Lower lobe of right lung (tissue), 2 donors: ENCODE results near the gene GALNTL6. TPM values are rescaled to one million over a fixed set of nuclear protein-coding genes. Genes with fewer than 3 reads are reported as not detected.

ENCODE experiments used
- ATAC-seq, 2 donors: fragments of 200-7000 bp; cut with Tn5 transposase; one replicate each; pipeline ENCODE4 v1.9.1; 2020 to 2022; ENCODE audit warnings: mild to moderate bottlenecking in 2 of 2, moderate library complexity in 2 of 2
- DNase-seq: peaks from one replicate; pipeline ENCODE4 v3.0.0-alpha.2; 2020
- H3K27ac ChIP-seq: fragments of 200-600 bp; one replicate; pipeline ENCODE4 v1.8.0; 2022
- H3K27me3 ChIP-seq: fragments of 200-600 bp; one replicate; pipeline ENCODE4 v1.8.0; 2022; ENCODE audit warnings: low read depth
- H3K36me3 ChIP-seq: fragments of 200-600 bp; one replicate; pipeline ENCODE4 v1.8.0; 2022; ENCODE audit warnings: mild to moderate bottlenecking
- H3K4me1 ChIP-seq: fragments of 200-600 bp; one replicate; pipeline ENCODE4 v1.8.0; 2022
- H3K4me3 ChIP-seq: fragments of 200-600 bp; one replicate; pipeline ENCODE4 v1.8.0; 2022; ENCODE audit warnings: mild to moderate bottlenecking
- H3K9me3 ChIP-seq: fragments of 200-600 bp; one replicate; pipeline ENCODE4 v1.8.0; 2022
- CTCF ChIP-seq: fragments of 200-600 bp; IDR thresholded peaks from one replicate; pipeline ENCODE4 v1.8.0; 2022; ENCODE audit warnings: antibody characterized with exemption, mild to moderate bottlenecking
- intact Hi-C: fragments of 100-400 bp; cut with DNase I; formaldehyde crosslinking; loops from one replicate; pipeline ENCODE4 v1.11.0; 2022
- total RNA-seq: library from RNA; stranded (reverse); fragmentation: NEBNext Ultra II Directional; extraction: Animal tissue kit (Norgen Biotek cat#: 25700); gene quantifications from one replicate; pipeline ENCODE4 v1.2.1, GENCODE V29; 2021
- donor health status: DM: no; HTN: yes; CAD: no; lungs with severe emphysema.

GALNTL6 gene
- total RNA-seq, 1 donor from 2014 or later, result not detected

- no peaks in the 10 kb centered on the region for H3K9me3 ChIP-seq
- H3K27me3 ChIP-seq, result no peaks in the 10 kb centered on the region
- DNase-seq (no peak), ATAC-seq (no peak)
- no peaks in the 10 kb centered on the region for H3K4me1 ChIP-seq
- H3K4me3 ChIP-seq, result no peak overlapping the region
- H3K36me3 ChIP-seq, result no peaks in the 10 kb centered on the region
- intact Hi-C loops, result no loop called here
- H3K27ac ChIP-seq, result no peak overlapping the region
- no peak for TF ChIP-seq CTCF
These were observed 837.7 kb downstream of the GALNTL6 start for GRCh38 chr4:172650758-172651530.

GRCh38 chr4:172651961-172652360 is 838.8 kb downstream of the GALNTL6 start:
- H3K36me3 ChIP-seq, result no peaks in the 10 kb centered on the region
- ATAC-seq, result no peak

GRCh38 chr4:172652369-172652768 is 839.2 kb downstream of the GALNTL6 start:
- Histone ChIP-seq H3K27me3 (no peaks in the 10 kb centered on the region), H3K4me3 (no peak overlapping the region), H3K36me3 (no peaks in the 10 kb centered on the region), H3K27ac (no peak overlapping the region), H3K4me1 (no peaks in the 10 kb centered on the region), H3K9me3 (no peaks in the 10 kb centered on the region)
- no peak for ATAC-seq
- no peak for DNase-seq
- TF ChIP-seq CTCF, result no peak
- intact Hi-C loops, result no loop called here

More at GRCh38 chr4:172651961-172652360, 838.8 kb downstream of the GALNTL6 start:
- DNase-seq, result no peak
- H3K27me3 ChIP-seq, result no peaks in the 10 kb centered on the region
- H3K4me1 ChIP-seq, result no peaks in the 10 kb centered on the region
- intact Hi-C loops, result no loop called here
- no peaks in the 10 kb centered on the region for H3K9me3 ChIP-seq
- TF ChIP-seq CTCF, result no peak
- no peak overlapping the region for H3K27ac ChIP-seq
- H3K4me3 ChIP-seq, result no peak overlapping the region

GRCh38 chr4:172653676-172654075 is 840.5 kb downstream of the GALNTL6 start:
- intact Hi-C loops, result no loop called here
- TF ChIP-seq CTCF, result no peak

GRCh38 chr4:172654457-172654856 is 841.3 kb downstream of the GALNTL6 start:
- H3K4me1 ChIP-seq, result no peaks in the 10 kb centered on the region
- H3K27me3 ChIP-seq, result no peaks in the 10 kb centered on the region
- H3K4me3 ChIP-seq, result no peak overlapping the region
- TF ChIP-seq CTCF, result no peak
- no peaks in the 10 kb centered on the region for H3K36me3 ChIP-seq
- intact Hi-C loops, result no loop called here
- no peaks in the 10 kb centered on the region for H3K9me3 ChIP-seq
- no peak overlapping the region for H3K27ac ChIP-seq
- ATAC-seq (no peak), DNase-seq (no peak)

More at GRCh38 chr4:172653676-172654075, 840.5 kb downstream of the GALNTL6 start:
- H3K4me1 ChIP-seq, result no peaks in the 10 kb centered on the region
- DNase-seq (no peak), ATAC-seq (no peak)
- no peaks in the 10 kb centered on the region for H3K9me3 ChIP-seq
- no peak overlapping the region for H3K4me3 ChIP-seq
- H3K27ac ChIP-seq, result no peak overlapping the region
- H3K36me3 ChIP-seq, result no peaks in the 10 kb centered on the region
- no peaks in the 10 kb centered on the region for H3K27me3 ChIP-seq
